Progenitor cell of endocrine pancreas (in vitro differentiated cells): ENCODE measurements around the gene TMEM59L. TPM values are rescaled to one million over a fixed set of nuclear protein-coding genes. Genes with fewer than 3 reads are reported as not detected.
"Not testable (repeated sequence)": the region's sequence is repeated elsewhere in the genome, so short reads cannot be mapped to it uniquely, and the experiment has no call there.

Experiments
- DNase-seq: peaks from one replicate; pipeline ENCODE4 v3.0.0; 2021; ENCODE audit warnings: low spot score; ENCODE audit not compliant: unreplicated experiment
- H3K27ac Mint-ChIP-seq: 2 replicates; pipeline ENCODE4 v1.8.0; 2021; ENCODE audit warnings: mild to moderate bottlenecking, moderate library complexity, mixed read lengths
- H3K27me3 Mint-ChIP-seq: 2 replicates; pipeline ENCODE4 v1.8.0; 2021; ENCODE audit warnings: mixed read lengths
- H3K36me3 Mint-ChIP-seq: 2 replicates; pipeline ENCODE4 v1.8.0; 2022; ENCODE audit warnings: mixed read lengths; ENCODE audit not compliant: insufficient read depth
- H3K4me1 Mint-ChIP-seq: 2 replicates; pipeline ENCODE4 v1.8.0; 2021; ENCODE audit warnings: low read depth, mixed read lengths
- H3K4me3 Mint-ChIP-seq: 2 replicates; pipeline ENCODE4 v1.8.0; 2021; ENCODE audit warnings: low read depth, mild to moderate bottlenecking, moderate library complexity, mixed read lengths
- H3K9me3 Mint-ChIP-seq: 2 replicates; pipeline ENCODE4 v1.8.0; 2021; ENCODE audit warnings: low read depth, mixed read lengths
- CTCF ChIP-seq: fragments of 200-600 bp; sonication (generic); IDR thresholded peaks from one replicate; pipeline ENCODE4 v1.5.0; 2021; ENCODE audit warnings: antibody characterized with exemption, mild to moderate bottlenecking; ENCODE audit not compliant: unreplicated experiment
- total RNA-seq: library from RNA; stranded (reverse); gene quantifications from 2 replicates; pipeline ENCODE4 v1.2.1, GENCODE V29; 2021

The TMEM59L gene
- total RNA-seq, 1 donor from 2014 or later, result 6.4 TPM

GRCh38 chr19:18591735-18592385 is 20.8 kb upstream of the TMEM59L start:
- Mint-ChIP-seq H3K4me1 (peaks cover 18% of the 10 kb centered on the region), H3K9me3 (no peaks in the 10 kb centered on the region), H3K36me3 (peaks cover 2% of the 10 kb centered on the region), H3K27ac (no peak overlapping the region), H3K27me3 (peaks cover 24% of the 10 kb centered on the region), H3K4me3 (peak overlapping the region; percentile 21)
- no peak for DNase-seq
- TF ChIP-seq CTCF, result no peak

- H3K27me3 Mint-ChIP-seq, result peaks cover 29% of the 10 kb centered on the region
- H3K4me1 Mint-ChIP-seq, result peaks cover 18% of the 10 kb centered on the region
- H3K9me3 Mint-ChIP-seq, H3K4me3 Mint-ChIP-seq, H3K36me3 Mint-ChIP-seq, DNase-seq, H3K27ac Mint-ChIP-seq: not testable (repeated sequence)
Observed at GRCh38 chr19:18592732-18593131, 19.9 kb upstream of the TMEM59L start.

- peaks cover 2% of the 10 kb centered on the region for H3K36me3 Mint-ChIP-seq
Observed at GRCh38 chr19:18593367-18594095, 19.1 kb upstream of the TMEM59L start.

GRCh38 chr19:18594096-18594823 is 18.4 kb upstream of the TMEM59L start:
- peak overlapping the region; percentile 73 for H3K27ac Mint-ChIP-seq
- peak; percentile 86 for TF ChIP-seq CTCF
- peaks cover 2% of the 10 kb centered on the region for H3K36me3 Mint-ChIP-seq
- H3K27me3 Mint-ChIP-seq, result peaks cover 40% of the 10 kb centered on the region
- peak; percentile 78 for DNase-seq
- peak overlapping the region; percentile 55 for H3K4me3 Mint-ChIP-seq
- H3K4me1 Mint-ChIP-seq, result peaks cover 14% of the 10 kb centered on the region
- H3K9me3 Mint-ChIP-seq, result no peaks in the 10 kb centered on the region

More at GRCh38 chr19:18593367-18594095, 19.1 kb upstream of the TMEM59L start:
- Mint-ChIP-seq H3K4me1 (peaks cover 14% of the 10 kb centered on the region), H3K27ac (no peak overlapping the region), H3K27me3 (peaks cover 33% of the 10 kb centered on the region), H3K4me3 (peak overlapping the region; percentile 25), H3K9me3 (no peaks in the 10 kb centered on the region)
- no peak for DNase-seq
- TF ChIP-seq CTCF, result no peak

- no peak for DNase-seq
- TF ChIP-seq CTCF, result no peak
- peak overlapping the region; percentile 55 for H3K4me3 Mint-ChIP-seq
- no peaks in the 10 kb centered on the region for H3K9me3 Mint-ChIP-seq
- peaks cover 2% of the 10 kb centered on the region for H3K36me3 Mint-ChIP-seq
- peaks cover 12% of the 10 kb centered on the region for H3K4me1 Mint-ChIP-seq
- H3K27ac Mint-ChIP-seq, result peak overlapping the region; percentile 73
- peaks cover 47% of the 10 kb centered on the region for H3K27me3 Mint-ChIP-seq
Observed at GRCh38 chr19:18594824-18595373, 17.8 kb upstream of the TMEM59L start.
